ENCODE results near the gene WDFY3.

The WDFY3 gene

DNA sequence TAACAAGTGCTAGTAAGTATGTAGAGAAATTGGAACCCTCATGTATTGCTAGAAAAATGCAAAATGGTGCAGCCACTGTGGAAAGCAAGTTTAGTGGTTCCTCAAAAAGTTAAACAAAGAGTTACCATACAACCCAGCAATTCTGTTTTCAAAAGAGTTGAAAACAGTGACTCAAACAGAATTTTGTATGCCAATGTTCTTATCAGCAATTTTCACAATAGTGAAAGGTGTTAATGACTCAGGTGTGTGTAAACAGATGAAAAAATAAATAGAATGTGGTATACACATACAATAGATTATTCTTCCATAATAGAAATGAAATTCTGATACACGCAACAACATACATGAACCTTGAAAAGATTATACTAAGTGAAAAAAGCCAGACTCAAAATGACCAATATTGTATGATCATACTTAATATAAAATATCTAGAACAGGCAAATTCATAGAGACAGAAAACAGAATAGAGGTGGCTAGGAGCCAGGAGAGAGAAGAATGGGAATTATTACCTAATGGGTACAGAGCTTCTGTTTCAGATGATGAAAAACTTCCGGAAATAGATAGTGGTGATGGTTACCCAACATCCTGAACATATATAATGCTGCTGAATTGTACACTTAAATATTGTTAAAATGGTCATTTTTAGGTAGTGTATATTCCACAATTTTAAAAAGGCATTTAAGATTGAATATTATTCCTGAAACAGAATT lies 51.6 kb downstream of the WDFY3 start:
- no peak for DNase-seq

DNA sequence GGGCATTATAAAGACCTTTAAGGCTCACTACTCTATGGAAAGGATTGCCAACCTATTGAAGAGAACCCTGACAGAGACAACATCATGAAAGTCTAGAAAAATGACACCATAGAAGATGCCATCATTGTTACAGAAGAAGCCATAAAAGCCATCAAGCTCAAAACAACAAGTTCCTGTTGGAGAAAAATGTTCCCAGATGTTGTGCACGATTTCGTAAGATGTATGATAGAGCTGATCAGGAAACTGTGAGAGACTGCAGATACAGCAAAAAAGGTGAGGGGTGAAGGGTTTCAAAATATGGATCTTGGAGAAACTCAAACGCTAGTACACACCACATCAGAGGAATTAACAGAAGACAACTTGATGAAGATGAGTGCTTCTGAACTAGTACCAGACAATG lies 53.3 kb downstream of the WDFY3 start:
- no peak for DNase-seq

DNA sequence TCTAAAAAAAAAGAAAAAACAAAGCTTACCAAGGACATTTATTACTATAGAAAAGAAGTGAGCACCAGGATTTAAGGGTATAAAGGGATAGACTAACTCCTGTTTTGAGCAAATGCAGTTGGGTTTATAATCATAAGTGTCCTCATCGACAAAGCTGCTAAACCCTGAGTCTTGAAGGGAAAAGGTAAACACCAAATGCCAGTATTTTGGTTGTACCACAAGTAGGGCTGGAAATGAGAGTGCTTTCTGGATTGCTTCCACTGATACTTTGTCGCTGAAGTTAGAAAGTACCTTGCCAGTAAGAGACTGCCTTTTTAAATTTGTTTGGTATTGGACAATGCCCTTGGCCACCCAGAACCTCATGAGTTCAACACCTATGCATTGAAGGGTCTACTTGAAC lies 53.7 kb downstream of the WDFY3 start:
- DNase-seq: no peak

DNA sequence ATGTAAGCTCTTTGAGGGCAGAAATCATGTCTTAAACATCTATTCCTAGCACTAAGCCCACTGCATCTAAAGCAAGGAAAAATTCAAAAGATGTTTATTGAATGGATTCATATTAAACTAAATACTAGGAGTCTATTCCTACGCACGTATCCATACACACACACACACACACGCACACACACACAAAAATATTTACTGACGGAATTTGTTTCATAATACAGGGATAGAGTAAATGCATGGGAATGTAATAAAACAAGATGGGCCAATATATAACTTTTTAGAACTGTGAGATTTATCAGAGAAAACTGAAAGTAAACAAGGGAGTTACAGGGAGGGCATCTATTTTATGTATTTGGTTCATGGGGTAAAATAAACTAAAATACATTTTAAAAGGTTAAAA lies 57.6 kb downstream of the WDFY3 start:
- DNase-seq: no peak

DNA sequence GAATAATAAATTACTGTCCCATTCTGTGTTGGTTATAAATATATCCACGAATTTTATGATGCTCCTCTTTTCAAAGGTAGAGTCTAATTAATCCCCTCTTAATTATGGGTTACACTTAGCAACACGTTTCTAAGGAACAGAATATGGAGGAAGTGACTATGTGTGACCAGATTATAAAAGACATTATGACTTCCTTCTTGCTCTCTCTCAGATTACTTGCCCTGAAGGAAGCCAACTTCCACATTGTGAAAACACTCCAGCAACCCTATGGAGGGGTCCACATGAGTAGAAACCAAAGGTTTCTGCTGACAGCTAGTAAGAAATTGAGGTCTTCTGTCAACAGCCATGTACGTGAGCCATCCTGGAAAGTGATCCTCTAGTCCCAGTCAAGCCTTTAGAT lies 59.3 kb downstream of the WDFY3 start:
- DNase-seq: no peak

DNA sequence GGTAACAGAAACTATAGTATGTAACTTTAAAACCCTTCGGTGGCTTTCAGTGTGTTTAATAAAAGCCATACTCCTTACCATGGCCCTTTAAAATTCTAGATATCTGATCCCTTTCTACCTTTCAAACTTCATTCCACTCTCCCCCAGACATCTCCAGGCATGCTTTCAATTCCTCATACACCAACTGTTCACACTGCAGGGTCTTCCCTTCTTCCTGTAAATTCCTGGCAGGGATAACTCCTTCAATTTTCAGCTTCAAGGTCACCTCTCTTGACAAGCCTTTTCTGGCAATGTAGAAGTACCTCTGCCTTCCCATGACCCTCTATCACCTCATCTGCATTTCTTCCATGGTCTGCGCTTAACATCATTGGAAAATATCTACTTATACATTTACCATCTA lies 60.8 kb downstream of the WDFY3 start:
- DNase-seq: no peak

DNA sequence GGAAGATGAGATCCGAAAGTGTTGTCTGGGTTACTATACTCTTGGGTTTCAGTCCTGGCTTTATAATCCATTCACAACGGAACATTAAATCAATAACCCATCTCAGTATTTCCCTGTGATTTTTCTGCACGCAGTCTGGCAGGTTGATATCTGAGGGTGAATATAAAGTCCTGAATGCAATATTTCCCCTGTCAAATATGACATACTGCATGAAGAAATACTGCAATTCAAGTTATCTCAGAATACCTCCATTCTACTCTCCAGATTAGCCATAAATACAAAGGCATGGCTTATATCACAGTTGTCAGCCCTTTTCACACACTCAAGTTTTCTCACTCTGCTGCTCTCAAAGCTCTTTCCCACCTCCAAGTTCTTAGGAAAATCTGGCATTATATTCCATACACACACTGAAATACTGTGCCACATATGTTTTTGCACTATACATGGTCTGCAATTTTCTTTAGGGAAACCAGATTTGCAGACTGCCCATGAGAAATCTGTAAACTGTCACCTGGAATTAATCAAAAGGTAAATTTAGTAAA lies 64.7 kb downstream of the WDFY3 start:
- no peak for DNase-seq

DNA sequence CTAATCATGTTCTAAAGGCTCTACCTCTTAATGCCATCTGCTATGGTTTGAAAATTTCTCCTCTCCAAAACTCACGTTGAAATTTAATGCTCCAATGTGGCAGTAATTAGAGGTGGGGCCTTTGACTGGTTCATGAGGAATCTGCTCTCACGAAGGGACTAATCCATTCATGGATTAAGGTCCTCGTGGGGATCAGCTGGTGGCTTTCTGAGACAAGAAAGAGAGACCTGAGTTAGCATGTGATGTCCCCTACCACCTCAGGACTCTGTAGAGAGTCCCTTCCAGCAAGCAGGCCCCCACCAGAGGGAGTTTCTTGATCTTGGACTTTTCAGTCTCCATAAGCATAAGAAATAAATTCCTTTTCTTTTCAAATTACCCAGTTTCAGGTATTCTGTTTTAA lies 65.3 kb downstream of the WDFY3 start:
- no peak for DNase-seq

DNA sequence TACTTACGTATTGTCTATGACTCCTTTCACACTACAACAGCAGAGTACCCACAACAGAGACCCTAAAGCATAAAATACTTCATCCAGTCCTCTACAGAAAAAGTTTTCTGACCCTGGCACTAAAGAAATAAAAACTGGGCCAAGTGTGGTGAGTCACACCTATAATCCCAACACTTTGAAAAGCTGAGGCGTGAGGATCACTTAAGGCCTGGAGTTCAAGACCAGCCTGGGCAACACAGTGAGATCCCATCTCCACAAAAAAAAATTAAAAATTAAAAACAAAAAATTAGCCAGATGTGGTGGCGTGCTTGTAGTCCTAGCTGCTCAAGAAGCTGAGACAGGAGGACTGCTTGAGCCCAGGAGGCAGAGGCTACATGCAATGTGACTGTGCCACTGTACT lies 66.9 kb downstream of the WDFY3 start:
- no peak for DNase-seq

DNA sequence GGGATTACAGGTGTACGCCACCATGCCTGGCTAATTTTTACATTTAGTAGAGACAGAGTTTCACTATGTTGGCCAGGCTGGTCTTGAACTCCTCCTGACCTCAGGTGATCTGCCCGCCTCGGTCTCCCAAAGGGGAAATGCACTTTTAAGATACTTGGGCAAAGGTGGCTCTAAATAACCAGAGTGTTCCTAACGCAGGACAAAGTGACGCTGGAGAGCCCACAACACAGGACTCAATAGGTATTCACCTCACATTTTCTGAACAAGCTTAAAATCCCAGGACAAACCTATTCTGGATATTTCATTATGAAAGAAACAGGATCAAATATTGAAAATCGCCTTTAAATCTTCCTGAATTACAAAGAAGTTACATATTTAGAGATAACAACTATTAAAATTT lies 69.0 kb downstream of the WDFY3 start:
- no peak for DNase-seq

DNA sequence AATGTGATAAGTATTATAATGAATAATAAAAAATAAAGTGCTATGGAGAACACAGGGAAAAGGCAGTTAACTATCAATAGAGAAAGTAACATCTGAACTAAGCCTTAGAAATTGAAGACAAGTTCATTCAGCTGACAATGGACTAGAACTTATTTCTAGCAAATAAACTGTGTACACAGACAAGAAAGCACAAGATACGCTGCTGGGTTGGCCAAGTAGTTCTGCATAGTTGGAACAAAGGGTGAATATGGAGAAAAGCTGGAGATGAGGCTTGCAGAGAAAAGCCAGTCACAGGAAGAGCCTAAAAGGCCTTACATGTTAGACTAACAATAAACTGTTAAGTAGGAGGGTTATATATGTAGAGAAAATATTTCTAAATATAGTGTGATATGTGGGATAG lies 71.2 kb downstream of the WDFY3 start:
- DNase-seq: no peak

DNA sequence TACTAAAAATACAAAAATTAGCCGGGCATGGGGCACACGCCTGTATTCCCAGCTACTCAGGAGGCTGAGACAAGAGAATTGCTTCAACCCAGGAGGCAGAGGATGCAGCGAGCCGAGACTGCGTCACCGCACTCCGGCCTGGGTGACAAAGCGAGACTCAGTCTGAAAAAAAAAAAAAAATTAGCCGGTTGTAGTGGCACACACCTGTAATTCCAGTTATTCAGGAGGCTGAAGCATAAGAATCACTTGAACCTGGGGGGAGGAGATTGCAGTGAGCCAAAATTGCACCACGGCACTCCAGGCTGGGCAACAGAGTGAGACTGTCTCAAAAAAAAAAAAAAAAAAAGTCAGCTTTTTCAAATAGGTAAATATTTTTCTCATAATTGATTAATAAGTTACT lies 71.9 kb downstream of the WDFY3 start:
- DNase-seq: no peak

DNA sequence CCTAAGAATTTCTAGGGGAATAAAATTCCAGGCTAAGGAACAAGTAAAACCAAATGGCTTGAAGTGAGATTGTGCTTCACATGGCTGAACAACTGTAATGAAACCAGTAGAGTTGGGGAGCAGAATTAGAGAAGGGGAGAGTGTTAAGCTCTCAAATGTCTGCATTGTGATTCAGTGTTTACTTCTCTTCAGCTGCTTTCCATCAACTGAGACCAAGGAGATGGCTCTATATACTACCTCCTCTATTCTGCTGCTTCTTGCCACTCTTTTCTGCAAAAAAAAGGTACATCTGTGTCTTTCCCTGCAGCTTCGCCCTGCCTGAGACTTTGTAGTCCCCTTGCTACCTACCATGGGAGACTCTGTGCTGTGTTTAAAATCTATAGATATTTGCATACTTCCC lies 73.5 kb downstream of the WDFY3 start:
- no peak for DNase-seq

DNA sequence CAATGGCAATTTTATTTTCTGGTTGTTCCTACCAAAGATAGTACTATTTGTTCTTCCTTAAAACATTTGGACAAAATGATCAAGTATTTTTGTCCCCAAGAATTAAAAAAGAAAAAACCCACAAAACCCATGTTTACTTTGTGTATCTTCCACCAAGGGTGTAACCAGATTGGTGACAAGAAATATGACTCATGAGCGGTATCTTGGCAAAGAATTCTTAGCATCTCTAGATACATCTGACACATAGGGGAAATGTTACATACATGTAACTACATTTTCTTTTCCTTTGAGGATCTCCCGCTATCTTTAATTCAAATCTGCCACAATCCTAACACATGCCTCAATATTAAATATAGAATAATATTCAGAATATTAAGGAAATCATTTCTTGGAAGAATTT lies 78.7 kb downstream of the WDFY3 start:
- DNase-seq: no peak

DNA sequence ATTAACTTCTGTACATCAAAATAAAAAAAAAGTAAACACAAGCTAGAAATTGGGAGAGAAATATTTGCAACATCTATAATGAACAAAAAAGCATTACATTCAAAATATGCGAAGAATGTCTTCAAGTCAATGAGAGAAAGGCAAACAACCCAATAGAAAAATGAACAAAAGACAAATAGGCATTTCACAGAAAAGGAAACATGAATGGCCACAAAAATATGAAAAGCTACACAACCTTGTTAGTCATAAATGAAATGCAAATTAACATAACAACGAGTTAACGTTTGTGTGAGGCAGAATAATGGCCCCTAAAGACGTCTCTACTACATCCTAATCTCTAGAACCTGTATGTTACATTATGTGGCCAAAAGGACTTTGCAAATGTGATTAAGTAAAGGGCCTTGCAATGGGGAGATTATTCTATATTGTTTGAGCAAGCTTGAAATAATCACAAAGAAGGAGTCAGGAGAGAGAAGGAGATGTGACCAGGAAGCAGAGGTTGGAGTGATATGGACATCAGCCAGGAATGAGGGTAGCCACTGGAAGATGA lies 86.8 kb downstream of the WDFY3 start:
- no peak for DNase-seq

DNA sequence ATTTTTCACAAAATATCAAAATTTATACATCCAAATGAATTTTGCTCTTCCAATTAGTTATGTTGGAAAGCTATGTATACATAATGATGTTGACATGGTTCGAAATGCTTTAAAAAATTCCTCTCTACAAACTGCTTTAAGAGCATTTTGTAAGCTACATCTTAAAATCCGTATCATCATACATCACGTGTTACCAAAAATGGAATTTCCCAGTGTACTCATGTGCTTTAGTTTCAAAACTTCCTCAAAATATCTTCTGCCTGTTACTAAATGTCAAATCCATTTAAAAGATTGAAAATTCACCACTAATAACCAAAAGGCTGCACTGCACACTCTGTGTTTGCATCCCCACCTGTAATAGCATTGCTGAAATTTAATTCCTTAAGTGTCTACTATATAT lies 87.9 kb downstream of the WDFY3 start:
- no peak for DNase-seq

DNA sequence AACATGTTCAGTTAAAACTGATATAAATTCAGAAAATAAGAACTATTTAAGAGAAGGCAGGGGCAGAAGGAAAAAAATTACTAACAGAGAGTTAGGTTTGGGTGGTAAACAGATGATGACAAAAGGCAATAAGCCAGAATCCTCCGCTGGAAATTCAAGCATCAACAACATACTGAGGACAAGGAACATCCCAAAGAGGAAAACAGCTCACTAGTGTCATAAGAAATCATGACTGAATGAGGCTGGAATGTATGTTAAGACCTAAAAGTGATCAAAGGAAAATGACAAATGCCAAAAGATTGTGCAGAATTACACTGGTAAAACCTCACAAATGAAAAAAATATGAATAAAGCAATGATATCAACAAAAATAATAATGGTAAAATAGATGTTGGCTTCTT lies 88.4 kb downstream of the WDFY3 start:
- no peak for DNase-seq

DNA sequence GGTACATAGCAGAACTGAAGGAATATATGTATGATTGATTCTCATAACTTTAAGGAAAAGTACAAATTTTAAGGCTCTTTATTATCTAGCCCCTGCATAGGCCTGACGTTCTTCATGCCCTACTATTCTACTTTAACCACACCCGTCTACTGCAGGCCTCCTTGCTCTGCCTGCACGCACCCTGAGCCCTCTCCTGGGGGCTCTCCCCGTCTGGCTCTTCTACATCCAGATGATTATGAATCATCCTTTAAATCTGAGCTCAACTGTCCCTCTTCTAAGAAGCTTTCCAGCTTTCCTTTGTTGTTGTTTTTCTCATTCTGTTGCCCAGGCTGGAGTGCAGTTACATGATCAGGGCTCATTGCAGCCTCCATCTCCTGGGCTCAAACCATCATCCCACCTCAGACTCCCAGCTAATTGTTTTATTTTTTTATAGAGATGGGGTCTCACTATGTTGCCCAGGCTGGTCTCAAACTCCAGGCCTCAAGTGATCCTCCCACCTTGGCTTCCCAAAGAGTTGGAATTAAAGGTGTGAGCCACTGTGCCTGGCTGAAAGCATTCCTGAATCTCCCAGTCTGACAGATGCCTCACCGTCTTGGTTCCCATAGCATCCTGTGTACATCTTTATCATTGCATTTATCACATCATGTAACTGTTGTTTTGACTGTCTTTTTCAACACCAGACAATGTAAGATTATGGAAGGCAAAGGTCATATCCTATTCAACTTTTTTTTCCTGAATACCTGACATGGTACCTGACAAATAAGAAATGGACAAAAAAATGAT lies 89.2 kb downstream of the WDFY3 start:
- DNase-seq: peak in 1 of 56 donors; percentile 11

DNA sequence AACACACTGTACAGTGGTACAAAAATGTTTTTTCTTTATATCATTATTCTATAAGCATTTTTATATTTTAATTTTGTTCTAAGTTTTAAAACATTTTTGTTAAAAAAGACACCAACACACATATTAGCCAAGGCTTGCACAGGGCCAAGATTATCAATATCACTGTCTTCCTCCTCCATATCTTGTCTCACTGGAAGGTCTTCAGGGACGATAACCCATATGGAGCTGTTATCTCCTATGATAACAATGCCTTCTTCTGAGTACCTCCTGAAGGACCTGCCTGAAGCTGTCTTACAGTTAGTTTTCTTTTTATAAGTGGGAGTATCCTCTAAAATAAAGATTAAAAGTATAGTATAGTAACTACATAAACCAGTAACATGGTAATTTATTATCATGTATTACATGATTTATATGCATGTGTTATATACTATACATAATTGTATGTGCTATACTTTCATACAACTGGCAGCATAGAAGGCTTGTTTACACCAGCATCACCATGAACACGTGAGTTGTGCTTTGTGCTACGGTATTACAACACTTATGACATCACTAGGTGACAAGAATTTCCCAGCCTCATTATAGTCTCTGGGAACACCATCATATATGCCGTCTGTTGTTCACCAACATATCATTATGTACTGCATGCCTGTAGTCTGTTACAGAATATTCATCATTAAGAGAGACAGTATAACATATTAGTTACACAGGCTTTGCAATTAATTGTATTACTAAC lies 90.7 kb downstream of the WDFY3 start:
- DNase-seq: no peak

DNA sequence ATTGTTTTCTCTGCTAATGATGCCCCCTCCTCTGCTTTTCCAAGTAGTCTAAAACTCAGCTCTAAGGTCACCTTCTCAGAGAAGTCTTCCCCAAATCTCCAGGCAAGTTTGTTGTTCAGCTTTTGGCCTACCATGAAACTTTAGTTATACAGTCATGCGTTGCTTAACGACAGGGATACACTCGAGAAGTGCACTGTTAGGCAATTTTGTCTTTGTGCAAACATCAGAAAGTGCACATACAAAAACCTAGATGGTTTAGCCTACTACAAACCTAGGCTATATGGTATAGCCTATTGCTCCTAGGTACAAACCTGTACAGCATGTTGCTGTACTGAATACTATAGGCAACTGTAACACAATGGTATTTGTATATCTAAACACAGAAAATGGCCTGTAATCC lies 91.9 kb downstream of the WDFY3 start:
- DNase-seq: no peak

DNA sequence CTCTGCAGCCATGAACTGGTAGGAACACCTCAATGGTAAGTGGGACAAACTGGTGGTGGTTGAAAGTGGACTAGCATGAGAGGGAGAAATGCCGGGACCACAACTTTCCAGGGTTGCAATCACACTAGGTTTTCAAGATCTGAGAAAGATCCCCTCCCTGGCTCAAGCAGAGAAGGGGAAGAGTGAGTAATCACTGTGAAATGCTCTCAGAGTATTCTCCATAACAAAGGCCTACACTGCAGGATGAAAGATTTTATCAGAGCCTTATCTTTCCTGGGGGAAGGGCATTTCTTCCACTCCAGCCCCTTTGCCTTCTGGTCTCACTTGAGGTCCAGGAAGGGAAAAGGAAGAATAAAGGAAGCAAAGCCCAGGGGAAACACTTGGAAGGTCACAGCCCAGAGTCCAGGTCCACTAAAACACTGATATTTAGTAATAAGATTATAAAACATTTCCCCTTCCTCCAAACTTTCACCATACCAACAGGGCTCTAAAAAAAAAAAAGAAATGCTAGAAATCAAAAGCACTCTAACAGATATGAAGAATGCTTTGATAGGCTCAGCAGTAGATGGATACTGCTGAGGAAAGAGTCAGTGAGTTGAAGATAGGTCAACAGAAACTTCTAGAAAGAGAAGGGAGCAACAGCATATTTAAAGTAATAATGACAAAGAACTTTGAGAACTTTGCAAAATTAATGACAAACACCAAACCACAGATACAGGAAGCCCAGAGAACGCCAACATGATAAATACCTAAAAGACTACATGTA lies 95.9 kb downstream of the WDFY3 start:
- no peak for DNase-seq

Data from nucleus accumbens (tissue), 56 donors.